ENCODE results near the gene ITPR2.

Gene ITPR2

GRCh38 chr12:26379777-26380467 lies 453.1 kb downstream of the ITPR2 start:
- no peak overlapping the region for H3K4me3 ChIP-seq (replicated peaks; ENCODE audit: low read depth, low read length)
- no peak for DNase-seq (ENCODE audit: extremely low read depth, low read depth)
- TF ChIP-seq, protein P1, sequence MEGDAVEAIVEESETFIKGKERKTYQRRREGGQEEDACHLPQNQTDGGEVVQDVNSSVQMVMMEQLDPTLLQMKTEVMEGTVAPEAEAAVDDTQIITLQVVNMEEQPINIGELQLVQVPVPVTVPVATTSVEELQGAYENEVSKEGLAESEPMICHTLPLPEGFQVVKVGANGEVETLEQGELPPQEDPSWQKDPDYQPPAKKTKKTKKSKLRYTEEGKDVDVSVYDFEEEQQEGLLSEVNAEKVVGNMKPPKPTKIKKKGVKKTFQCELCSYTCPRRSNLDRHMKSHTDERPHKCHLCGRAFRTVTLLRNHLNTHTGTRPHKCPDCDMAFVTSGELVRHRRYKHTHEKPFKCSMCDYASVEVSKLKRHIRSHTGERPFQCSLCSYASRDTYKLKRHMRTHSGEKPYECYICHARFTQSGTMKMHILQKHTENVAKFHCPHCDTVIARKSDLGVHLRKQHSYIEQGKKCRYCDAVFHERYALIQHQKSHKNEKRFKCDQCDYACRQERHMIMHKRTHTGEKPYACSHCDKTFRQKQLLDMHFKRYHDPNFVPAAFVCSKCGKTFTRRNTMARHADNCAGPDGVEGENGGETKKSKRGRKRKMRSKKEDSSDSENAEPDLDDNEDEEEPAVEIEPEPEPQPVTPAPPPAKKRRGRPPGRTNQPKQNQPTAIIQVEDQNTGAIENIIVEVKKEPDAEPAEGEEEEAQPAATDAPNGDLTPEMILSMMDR (IDR thresholded peaks at IDR 0.05; ENCODE audit: low read depth, low read length, missing control alignments): no peak

GRCh38 chr12:26378711-26379110 lies 454.3 kb downstream of the ITPR2 start:
- TF ChIP-seq, protein P1 (IDR thresholded peaks at IDR 0.05; ENCODE audit: low read depth, low read length, missing control alignments): no peak
- no peak for DNase-seq (ENCODE audit: extremely low read depth, low read depth)
- no peak overlapping the region for H3K4me3 ChIP-seq (replicated peaks; ENCODE audit: low read depth, low read length)

DNA sequence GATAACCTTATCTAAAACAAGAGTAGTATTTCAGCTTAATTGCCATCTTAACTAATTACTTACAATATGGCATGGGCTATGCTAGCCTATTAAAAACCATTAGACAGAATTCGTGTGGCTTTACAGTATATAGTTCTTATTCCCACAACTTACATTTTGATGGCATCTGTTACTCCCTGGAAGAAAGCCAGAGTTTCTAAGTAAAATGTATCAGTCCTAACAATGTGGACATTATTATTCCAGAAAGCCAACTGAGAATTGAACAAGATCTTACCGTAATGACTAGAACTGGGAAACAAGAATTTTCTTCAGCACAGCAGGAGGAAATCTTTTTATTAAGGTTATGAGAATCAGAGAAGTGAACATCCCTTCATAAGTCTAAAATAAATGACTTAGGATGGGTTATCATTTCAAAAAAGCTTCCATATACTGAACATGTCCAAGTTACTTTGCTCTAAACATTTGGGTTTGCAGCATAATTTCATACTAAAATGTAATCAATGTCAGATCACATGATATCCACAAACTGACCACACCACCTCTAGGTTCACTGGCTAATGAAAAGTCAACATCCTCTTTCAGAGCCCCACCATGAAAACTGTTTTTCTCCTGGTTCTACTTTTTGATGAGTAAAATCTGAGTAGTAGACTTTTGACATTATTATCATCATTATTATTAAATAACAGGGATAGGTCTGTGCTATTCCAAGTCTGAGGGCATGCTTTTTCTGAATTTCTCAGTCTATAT lies 457.9 kb downstream of the ITPR2 start:
- no peak overlapping the region for H3K4me3 ChIP-seq (replicated peaks; ENCODE audit: low read depth, low read length)
- peak; percentile 6 for DNase-seq (ENCODE audit: extremely low read depth, low read depth)
- TF ChIP-seq, protein P1 (IDR thresholded peaks at IDR 0.05; ENCODE audit: low read depth, low read length, missing control alignments): no peak

DNA sequence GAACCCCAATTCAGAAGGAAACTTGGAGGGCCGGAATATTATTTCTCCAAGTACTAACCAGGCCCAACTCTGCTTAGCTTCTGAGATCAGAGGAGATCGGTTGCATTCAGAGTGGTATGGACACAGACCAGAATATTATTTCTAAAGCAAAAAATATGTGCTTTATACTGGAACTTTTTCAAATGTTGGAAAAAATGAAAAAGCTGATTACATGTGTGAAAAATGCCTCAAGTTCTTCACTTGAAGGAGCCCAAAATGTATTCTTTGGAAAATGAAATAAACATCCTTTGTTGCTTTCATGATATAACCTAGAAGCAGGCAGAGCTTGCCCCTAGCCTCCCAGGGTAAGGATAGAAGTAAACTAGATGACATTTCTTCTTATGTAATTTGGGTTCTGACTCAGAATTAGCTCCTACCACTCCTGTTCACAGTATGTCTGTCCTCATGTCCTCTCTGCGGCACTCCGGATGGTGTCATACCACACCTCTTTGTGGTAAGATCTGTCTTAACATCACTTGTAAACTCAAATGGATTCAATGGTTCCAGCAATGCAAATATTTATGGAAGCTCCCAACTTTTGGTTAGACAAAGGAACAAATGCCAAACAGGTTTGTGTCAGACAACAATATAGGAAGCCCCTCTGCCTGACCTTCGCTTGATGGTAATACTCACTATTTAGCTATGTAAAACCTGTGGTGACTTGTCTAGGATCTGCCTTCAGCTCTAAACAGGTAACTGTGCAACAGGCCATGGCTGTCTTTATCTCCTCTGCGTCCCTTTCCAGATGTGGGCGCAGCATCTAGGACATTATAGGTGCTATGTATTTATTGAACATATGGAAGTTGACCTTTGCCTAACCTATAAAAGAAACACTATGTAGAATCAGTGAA lies 459.1 kb downstream of the ITPR2 start:
- no peak for DNase-seq (ENCODE audit: extremely low read depth, low read depth)
- TF ChIP-seq, protein P1 (IDR thresholded peaks at IDR 0.05; ENCODE audit: low read depth, low read length, missing control alignments): no peak
- no peak overlapping the region for H3K4me3 ChIP-seq (replicated peaks; ENCODE audit: low read depth, low read length)

DNA sequence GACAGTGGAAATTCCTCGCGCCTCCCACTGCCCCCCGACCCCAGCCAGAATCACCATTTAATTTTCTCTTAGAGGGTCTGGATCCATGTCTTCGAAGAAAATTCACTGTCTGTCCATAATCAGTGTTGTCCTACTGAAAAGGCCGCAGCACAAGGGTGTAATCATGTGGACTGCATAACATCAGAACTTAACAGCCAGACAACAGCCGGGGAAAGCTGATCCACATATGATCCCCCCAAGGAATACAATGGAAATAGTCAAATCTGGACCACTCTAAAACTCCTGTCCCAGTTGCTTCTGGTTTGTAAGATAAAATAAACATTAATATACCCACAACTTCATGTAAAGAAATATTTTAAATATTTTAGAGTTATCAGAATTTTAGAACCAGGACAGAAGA lies 460.1 kb downstream of the ITPR2 start:
- DNase-seq (ENCODE audit: extremely low read depth, low read depth): no peak
- TF ChIP-seq, protein P1 (IDR thresholded peaks at IDR 0.05; ENCODE audit: low read depth, low read length, missing control alignments): no peak

GRCh38 chr12:26370098-26370497 lies 462.9 kb downstream of the ITPR2 start:
- H3K4me3 ChIP-seq (replicated peaks; ENCODE audit: low read depth, low read length): no peak overlapping the region
- TF ChIP-seq, protein P1 (IDR thresholded peaks at IDR 0.05; ENCODE audit: low read depth, low read length, missing control alignments): no peak
- no peak for DNase-seq (ENCODE audit: extremely low read depth, low read depth)

More for the DNA sequence above, 460.1 kb downstream of the ITPR2 start:
- H3K4me3 ChIP-seq (replicated peaks; ENCODE audit: low read depth, low read length): no peak overlapping the region

All from HFF-Myc (cell line).